ENCODE data around the gene EDRF1.

EDRF1 gene

DNA sequence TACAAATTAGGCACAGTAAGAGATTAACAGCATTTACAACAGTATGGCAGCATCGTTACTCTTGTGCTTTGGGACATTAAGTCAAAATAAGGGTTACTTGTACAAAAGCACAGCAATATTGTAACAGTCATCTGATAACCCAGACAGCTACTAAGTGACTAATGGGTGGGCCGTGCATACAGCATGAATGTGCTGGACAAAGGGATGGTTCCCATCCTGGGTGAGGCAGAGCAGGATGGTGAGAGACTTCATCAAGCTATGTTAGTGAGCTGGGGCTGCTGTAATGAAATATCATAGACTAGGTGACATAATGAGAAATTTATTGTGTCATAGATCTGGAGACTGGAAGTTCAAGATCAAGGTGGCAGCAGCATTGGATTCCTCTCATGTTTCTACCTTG, 25.4 kb downstream of the EDRF1 start:
- H3K9me3 ChIP-seq (replicated peaks; ENCODE audit: insufficient read depth, low read length), result no peaks in the 10 kb centered on the region
- H3K4me1 ChIP-seq (ENCODE audit: low read length), result peaks cover 15% of the 10 kb centered on the region
- H3K9me2 ChIP-seq (replicated peaks; ENCODE audit: insufficient read depth, low read length), result no peaks in the 10 kb centered on the region
- no peaks in the 10 kb centered on the region for H4K20me1 ChIP-seq (ENCODE audit: insufficient read depth, low read length)
- no peak overlapping the region for H2AFZ ChIP-seq (ENCODE audit: low read length)
- H3K4me2 ChIP-seq (ENCODE audit: low read depth, low read length), result no peak overlapping the region
- H3K27ac ChIP-seq (ENCODE audit: low read length), result no peak overlapping the region
- H3K27me3 ChIP-seq (replicated peaks; ENCODE audit: insufficient read depth, low read length), result no peaks in the 10 kb centered on the region
- no peak overlapping the region for H3K9ac ChIP-seq (ENCODE audit: low read length)
- H3K4me3 ChIP-seq (ENCODE audit: low read length), result no peak overlapping the region
- H3K79me2 ChIP-seq (ENCODE audit: low read length), result no peaks in the 10 kb centered on the region
- H3F3A ChIP-seq (ENCODE audit: insufficient read depth, low read length), result 0 out of 2 replicates have a peak, but pooled peaks cover 7% of the 10 kb centered on the region
- DNase-seq, result no peak
- TF ChIP-seq, protein P1, sequence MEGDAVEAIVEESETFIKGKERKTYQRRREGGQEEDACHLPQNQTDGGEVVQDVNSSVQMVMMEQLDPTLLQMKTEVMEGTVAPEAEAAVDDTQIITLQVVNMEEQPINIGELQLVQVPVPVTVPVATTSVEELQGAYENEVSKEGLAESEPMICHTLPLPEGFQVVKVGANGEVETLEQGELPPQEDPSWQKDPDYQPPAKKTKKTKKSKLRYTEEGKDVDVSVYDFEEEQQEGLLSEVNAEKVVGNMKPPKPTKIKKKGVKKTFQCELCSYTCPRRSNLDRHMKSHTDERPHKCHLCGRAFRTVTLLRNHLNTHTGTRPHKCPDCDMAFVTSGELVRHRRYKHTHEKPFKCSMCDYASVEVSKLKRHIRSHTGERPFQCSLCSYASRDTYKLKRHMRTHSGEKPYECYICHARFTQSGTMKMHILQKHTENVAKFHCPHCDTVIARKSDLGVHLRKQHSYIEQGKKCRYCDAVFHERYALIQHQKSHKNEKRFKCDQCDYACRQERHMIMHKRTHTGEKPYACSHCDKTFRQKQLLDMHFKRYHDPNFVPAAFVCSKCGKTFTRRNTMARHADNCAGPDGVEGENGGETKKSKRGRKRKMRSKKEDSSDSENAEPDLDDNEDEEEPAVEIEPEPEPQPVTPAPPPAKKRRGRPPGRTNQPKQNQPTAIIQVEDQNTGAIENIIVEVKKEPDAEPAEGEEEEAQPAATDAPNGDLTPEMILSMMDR (IDR thresholded peaks at IDR 0.05; ENCODE audit: low read length), result no peak
- TF ChIP-seq EZH2phosphoT487 (IDR thresholded peaks at IDR 0.05; ENCODE audit: low read length) (no peak), EZH2 (optimal IDR thresholded peaks at IDR 0.05; ENCODE audit: low read depth, low read length) (no peak)
- peaks cover 36% of the 10 kb centered on the region for H3K36me3 ChIP-seq (replicated peaks; ENCODE audit: insufficient read depth, low read length)

DNA sequence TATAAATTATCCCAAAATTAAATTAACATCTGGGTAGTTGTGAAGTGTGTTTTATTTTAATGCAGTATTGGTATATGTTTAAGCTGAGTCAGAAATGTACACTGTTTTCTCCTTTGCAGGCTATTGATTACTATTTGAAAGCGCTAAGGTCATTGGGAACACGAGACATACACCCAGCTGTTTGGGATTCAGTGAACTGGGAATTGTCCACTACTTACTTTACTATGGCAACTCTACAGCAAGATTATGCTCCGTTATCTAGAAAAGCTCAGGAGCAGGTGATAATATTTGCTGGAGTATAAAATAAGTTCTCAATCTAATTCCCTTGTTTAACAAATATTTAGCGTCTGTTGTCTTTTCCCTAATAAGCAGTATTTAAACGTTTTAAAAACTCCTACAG, 27.9 kb downstream of the EDRF1 start:
- Histone ChIP-seq H3K4me3 (ENCODE audit: low read length) (no peak overlapping the region), H3K36me3 (replicated peaks; ENCODE audit: insufficient read depth, low read length) (peaks cover 35% of the 10 kb centered on the region), H3K9ac (ENCODE audit: low read length) (no peak overlapping the region), H2AFZ (ENCODE audit: low read length) (no peak overlapping the region), H4K20me1 (ENCODE audit: insufficient read depth, low read length) (no peaks in the 10 kb centered on the region), H3K27ac (ENCODE audit: low read length) (no peak overlapping the region), H3K4me1 (ENCODE audit: low read length) (peaks cover 15% of the 10 kb centered on the region), H3F3A (ENCODE audit: insufficient read depth, low read length) (0 out of 2 replicates have a peak, but pooled peaks cover 7% of the 10 kb centered on the region), H3K27me3 (replicated peaks; ENCODE audit: insufficient read depth, low read length) (no peaks in the 10 kb centered on the region), H3K4me2 (ENCODE audit: low read depth, low read length) (no peak overlapping the region), H3K9me3 (replicated peaks; ENCODE audit: insufficient read depth, low read length) (no peaks in the 10 kb centered on the region), H3K79me2 (ENCODE audit: low read length) (0 out of 2 replicates have a peak, but pooled peaks cover 6% of the 10 kb centered on the region), H3K9me2 (replicated peaks; ENCODE audit: insufficient read depth, low read length) (no peaks in the 10 kb centered on the region)
- TF ChIP-seq EZH2phosphoT487 (IDR thresholded peaks at IDR 0.05; ENCODE audit: low read length), result no peak
- DNase-seq, result no peak

DNA sequence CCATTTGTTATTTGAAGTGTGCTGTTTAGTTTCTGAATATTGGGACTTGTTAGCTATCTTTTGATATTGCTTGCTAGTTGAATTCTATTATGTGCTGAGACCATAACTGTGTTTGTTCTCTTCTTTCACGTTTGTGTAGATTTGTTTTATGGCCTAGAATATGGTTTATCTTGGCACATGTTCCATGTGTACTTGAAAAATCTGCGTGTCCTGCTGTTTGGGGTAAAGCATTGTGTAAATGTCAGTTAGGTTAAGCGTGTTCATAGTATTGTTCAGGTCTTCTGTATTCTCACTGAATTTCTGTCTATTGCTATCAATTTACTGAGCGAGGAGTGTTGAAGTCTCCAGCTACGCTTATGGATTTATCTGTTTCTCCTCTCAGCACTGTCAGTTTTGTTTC, 36.7 kb downstream of the EDRF1 start:
- H3K9ac ChIP-seq (ENCODE audit: low read length), result no peak overlapping the region
- no peak overlapping the region for H3K4me3 ChIP-seq (ENCODE audit: low read length)
- peaks cover 22% of the 10 kb centered on the region for H3K79me2 ChIP-seq (ENCODE audit: low read length)
- no peak overlapping the region for H3K4me2 ChIP-seq (ENCODE audit: low read depth, low read length)
- no peak for TF ChIP-seq EZH2phosphoT487 (IDR thresholded peaks at IDR 0.05; ENCODE audit: low read length)
- TF ChIP-seq, protein P1 (IDR thresholded peaks at IDR 0.05; ENCODE audit: low read length), result no peak
- no peak for TF ChIP-seq EZH2 (optimal IDR thresholded peaks at IDR 0.05; ENCODE audit: low read depth, low read length)
- H4K20me1 ChIP-seq (ENCODE audit: insufficient read depth, low read length), result no peaks in the 10 kb centered on the region
- H3K4me1 ChIP-seq (ENCODE audit: low read length), result no peaks in the 10 kb centered on the region
- H3K9me2 ChIP-seq (replicated peaks; ENCODE audit: insufficient read depth, low read length), result no peaks in the 10 kb centered on the region
- no peak overlapping the region for H3K27ac ChIP-seq (ENCODE audit: low read length)
- H3K36me3 ChIP-seq (replicated peaks; ENCODE audit: insufficient read depth, low read length), result peaks cover 20% of the 10 kb centered on the region; the same call in 1 of the 2 replicates
- H3K27me3 ChIP-seq (replicated peaks; ENCODE audit: insufficient read depth, low read length), result no peaks in the 10 kb centered on the region
- no peak overlapping the region for H2AFZ ChIP-seq (ENCODE audit: low read length)
- DNase-seq, result no peak
- no peaks in the 10 kb centered on the region for H3K9me3 ChIP-seq (replicated peaks; ENCODE audit: insufficient read depth, low read length)
- H3F3A ChIP-seq (ENCODE audit: insufficient read depth, low read length), result no peaks in the 10 kb centered on the region

DNA sequence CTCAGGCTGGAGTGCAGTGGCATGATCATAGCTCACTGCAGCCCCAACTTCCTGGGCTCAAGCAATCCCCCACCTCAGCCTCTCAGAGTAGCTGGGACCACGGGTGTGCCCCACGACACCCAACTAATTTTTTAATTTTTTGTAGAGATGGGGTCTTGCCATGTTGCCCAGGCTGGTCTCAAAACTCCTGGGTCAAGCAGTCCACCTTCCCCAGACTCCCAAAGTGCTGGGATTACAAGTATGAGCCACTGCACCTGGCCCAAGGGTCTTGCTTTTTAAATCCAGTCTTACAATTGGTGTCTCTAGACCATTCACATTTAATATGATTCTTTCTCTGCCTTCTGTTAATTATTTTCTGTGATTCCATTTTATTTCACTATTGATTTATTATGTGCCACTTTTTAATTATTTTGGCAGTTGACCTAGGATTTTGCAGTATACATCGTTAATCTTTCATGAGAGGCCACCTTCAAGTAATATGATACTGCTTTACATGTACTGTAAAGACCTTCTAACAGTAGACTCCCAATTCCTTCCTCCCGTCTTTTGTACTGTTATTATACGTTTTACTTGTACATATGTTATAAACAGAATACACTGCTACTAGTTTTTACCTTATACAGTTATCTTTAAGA, 37.5 kb downstream of the EDRF1 start:
- H3K9me3 ChIP-seq (replicated peaks; ENCODE audit: insufficient read depth, low read length), result no peaks in the 10 kb centered on the region
- no peaks in the 10 kb centered on the region for H3K9me2 ChIP-seq (replicated peaks; ENCODE audit: insufficient read depth, low read length)
- H3K9ac ChIP-seq (ENCODE audit: low read length), result no peak overlapping the region
- H3K4me1 ChIP-seq (ENCODE audit: low read length), result no peaks in the 10 kb centered on the region
- no peak overlapping the region for H3K4me2 ChIP-seq (ENCODE audit: low read depth, low read length)
- TF ChIP-seq EZH2 (optimal IDR thresholded peaks at IDR 0.05; ENCODE audit: low read depth, low read length), result no peak
- TF ChIP-seq, protein P1 (IDR thresholded peaks at IDR 0.05; ENCODE audit: low read length), result no peak
- H3K36me3 ChIP-seq (replicated peaks; ENCODE audit: insufficient read depth, low read length), result peaks cover 20% of the 10 kb centered on the region; the same call in 1 of the 2 replicates
- H3K4me3 ChIP-seq (ENCODE audit: low read length), result no peak overlapping the region
- no peaks in the 10 kb centered on the region for H3K27me3 ChIP-seq (replicated peaks; ENCODE audit: insufficient read depth, low read length)
- H3K27ac ChIP-seq (ENCODE audit: low read length), result no peak overlapping the region
- no peaks in the 10 kb centered on the region for H3F3A ChIP-seq (ENCODE audit: insufficient read depth, low read length)
- H3K79me2 ChIP-seq (ENCODE audit: low read length), result peaks cover 18% of the 10 kb centered on the region
- no peak overlapping the region for H2AFZ ChIP-seq (ENCODE audit: low read length)
- H4K20me1 ChIP-seq (ENCODE audit: insufficient read depth, low read length), result no peaks in the 10 kb centered on the region
- no peak for DNase-seq
